HepG2 (cell line): ENCODE results near the gene SLC41A3. TPM values are rescaled to one million over a fixed set of nuclear protein-coding genes. Genes with fewer than 3 reads are reported as not detected.

Experiments used
- ATAC-seq: fragments of 200-7000 bp; cut with Tn5 transposase; 3 replicates; pipeline ENCODE4 v1.9.1; 2020; ENCODE audit warnings: mild to moderate bottlenecking, moderate library complexity
- BruUV-seq: library from RNA; stranded (reverse); fragments of 400-500 nt; replicated peaks from 2 replicates; lab custom pipeline; 2021; lab: Mats Ljungman, UMichigan
- CTCF ChIA-PET: fragments of 300-600 bp; formaldehyde crosslinking; extraction: SDS; loops from one replicate; lab custom pipeline; 2021; ENCODE audit warnings: low total read pairs, inconsistent platforms, low intra/inter-chr PET ratio; lab: Yijun Ruan, JAX
- POLR2A ChIA-PET: fragments of 350-600 bp; sonication (Branson Sonifier 250); formaldehyde crosslinking; loops from one replicate; lab custom pipeline; 2020; ENCODE audit warnings: antibody characterized with exemption, inconsistent platforms; lab: Yijun Ruan, JAX
- DNase-seq: peaks from one replicate; pipeline ENCODE4 v3.0.0-alpha.2; 2015; ENCODE audit warnings: low spot score
- FAIRE-seq: peaks from 3 replicates; lab custom pipeline; 2011; peaks lifted over from hg19 to GRCh38; lab: Jason Lieb, UNC
- H2AFZ ChIP-seq: one replicate; pipeline ENCODE4 v1.6.1; 2011; ENCODE audit warnings: low read length, inconsistent platforms
- H3K27ac ChIP-seq: fragments of 300-600 bp; 3 replicates; pipeline ENCODE4 v1.8.0; 2011; ENCODE audit warnings: mixed run types, mild to moderate bottlenecking, mixed read lengths, low read length, inconsistent platforms; ENCODE audit not compliant: insufficient read depth; ENCODE audit errors: extremely low read length
- H3K27me3 ChIP-seq, 2 experiments: fragments of 200-600 bp in 1 of 2; 2 replicates in 1 of 2; 3 replicates in 1 of 2; pipeline versions ENCODE4 v1.6.0 to v1.8.0; 2011; ENCODE audit warnings: low read length in 2 of 2, mild to moderate bottlenecking in 2 of 2, moderate library complexity in 2 of 2, inconsistent platforms in 1 of 2; ENCODE audit not compliant: insufficient read depth in 2 of 2, control insufficient read depth in 1 of 2
- H3K36me3 ChIP-seq, 2 experiments: fragments of 200-600 bp in 1 of 2; replicated peaks in 1 of 2; 2 replicates in 1 of 2; 3 replicates in 1 of 2; pipeline versions ENCODE4 v1.5.1 to v1.8.0; 2011; ENCODE audit warnings: low read length in 2 of 2, inconsistent platforms in 1 of 2; ENCODE audit not compliant: insufficient read depth in 2 of 2, control insufficient read depth in 1 of 2
- H3K4me1 ChIP-seq: 2 replicates; pipeline ENCODE4 v1.5.1; 2012; ENCODE audit warnings: low read length, inconsistent platforms; ENCODE audit not compliant: insufficient read depth
- H3K4me2 ChIP-seq: 2 replicates; pipeline ENCODE4 v1.6.0; 2011; ENCODE audit warnings: low read depth, low read length, inconsistent platforms
- H3K4me3 ChIP-seq, 3 experiments: fragments of 200-600 bp in 1 of 3; sonication (generic), shearing (Covaris generic) in 1 of 3; replicated peaks in 1 of 3; 2 replicates each; pipeline ENCODE4 v1.5.1; 2011 to 2016; ENCODE audit warnings: low read length in 3 of 3, inconsistent platforms in 2 of 3, low read depth in 2 of 3, mild to moderate bottlenecking in 2 of 3, control low read depth in 1 of 3, mixed read lengths in 1 of 3; ENCODE audit not compliant: insufficient read depth in 1 of 3
- H3K79me2 ChIP-seq: one replicate; pipeline ENCODE4 v1.6.1; 2011; ENCODE audit warnings: low read length, inconsistent platforms; ENCODE audit not compliant: insufficient read depth
- H3K9ac ChIP-seq: 2 replicates; pipeline ENCODE4 v1.6.0; 2011; ENCODE audit warnings: mild to moderate bottlenecking, low read depth, low read length, inconsistent platforms; ENCODE audit not compliant: insufficient read depth
- H3K9me3 ChIP-seq: 2 replicates; pipeline ENCODE4 v1.5.1; 2012; ENCODE audit warnings: mild to moderate bottlenecking, low read length
- H4K20me1 ChIP-seq: 2 replicates; pipeline ENCODE4 v1.6.0; 2011; ENCODE audit warnings: inconsistent platforms, mild to moderate bottlenecking, low read length, moderate library complexity; ENCODE audit not compliant: insufficient read depth
- ADNP ChIP-seq: sonication (generic); formaldehyde crosslinking; IDR thresholded peaks from 2 replicates; pipeline ENCODE4 v1.4.0; 2020; ENCODE audit warnings: missing genetic modification reagents
- CBX2 ChIP-seq, 2 experiments: fragments of 200-600 bp in 1 of 2; sonication (generic); formaldehyde crosslinking in 1 of 2; IDR thresholded peaks; 2 replicates each; pipeline versions ENCODE4 v1.7.0 to v1.8.1; 2018 to 2022; ENCODE audit warnings: low read depth in 2 of 2, low read length in 1 of 2, mild to moderate bottlenecking in 1 of 2, missing genetic modification reagents in 1 of 2
- EZH2 ChIP-seq: conservative IDR thresholded peaks from 2 replicates; pipeline ENCODE4 v1.6.1; 2012; ENCODE audit warnings: mild to moderate bottlenecking, low read depth, low read length, moderate library complexity
- HMG20B ChIP-seq: conservative IDR thresholded peaks from 2 replicates; pipeline ENCODE4 v1.6.1; 2016; ENCODE audit warnings: missing genetic modification reagents, missing compliant biosample characterization
- ISL2 ChIP-seq: sonication (generic); formaldehyde crosslinking; IDR thresholded peaks from 2 replicates; pipeline ENCODE4 v1.5.0; 2020; ENCODE audit warnings: missing genetic modification reagents
- MED1 ChIP-seq: sonication (generic); formaldehyde crosslinking; IDR thresholded peaks from 2 replicates; pipeline ENCODE4 v1.4.0; 2020; ENCODE audit warnings: missing genetic modification reagents
- SOX5 ChIP-seq: IDR thresholded peaks from 2 replicates; pipeline ENCODE4 v1.6.1; 2016; ENCODE audit warnings: borderline replicate concordance
- ZNF234 ChIP-seq: sonication (generic); formaldehyde crosslinking; conservative IDR thresholded peaks from 2 replicates; pipeline ENCODE4 v1.5.1; 2020; ENCODE audit warnings: mild to moderate bottlenecking, missing genetic modification reagents
- ZNF484 ChIP-seq: sonication (generic); formaldehyde crosslinking; IDR thresholded peaks from 2 replicates; pipeline ENCODE4 v1.5.1; 2020; ENCODE audit warnings: mild to moderate bottlenecking, low read depth, missing genetic modification reagents, borderline replicate concordance
- ZNF564 ChIP-seq: sonication (generic); formaldehyde crosslinking; IDR thresholded peaks from 2 replicates; pipeline ENCODE4 v1.8.1; 2023; ENCODE audit warnings: mild to moderate bottlenecking, missing genetic modification reagents
- ZNF777 ChIP-seq: sonication (generic); formaldehyde crosslinking; IDR thresholded peaks from 2 replicates; pipeline ENCODE4 v1.4.0; 2020; ENCODE audit warnings: missing genetic modification reagents
- WGBS: methylation state at CpG from one replicate; pipeline ENCODE4 v1.1.6; 2017; ENCODE audit warnings: low lambda C conversion rate; 5-methylcytosine and 5-hydroxymethylcytosine counted together
- in situ Hi-C: cut with HindIII; loops from 2 replicates; pipeline ENCODE4 v1.10.0; 2017; ENCODE audit warnings: low pct_unique_long_range_greater_than_20kb; ENCODE audit not compliant: extremely low pct_ligation_motif_present
- intact Hi-C: fragments of 100-400 bp; cut with micrococcal nuclease; formaldehyde crosslinking; loops from one replicate; pipeline ENCODE4 v1.10.0; 2022; ENCODE audit not compliant: unreplicated experiment
- polyA plus RNA-seq, 8 experiments: library from polyadenylated mRNA; depleted of rRNA in 3 of 8; stranded (reverse) in 7 of 8; unstranded in 1 of 8; fragments of >200 nt; fragmentation: Illumina TruSeq in 4 of 8; extraction: Trizol in 4 of 8; gene quantifications; 2 replicates each; pipeline versions ENCODE4 v1.2.1 to v1.2.3, GENCODE V29; 2011 to 2016; ENCODE audit warnings: low read depth in 4 of 8, missing spikeins in 1 of 8, mixed read lengths in 1 of 8; ENCODE audit not compliant: insufficient read depth in 1 of 8
- total RNA-seq, 5 experiments: library from RNA; depleted of rRNA; stranded (reverse); fragments of >200 nt; fragmentation: Illumina TruSeq; extraction: Trizol; gene quantifications; 2 replicates each; pipeline ENCODE4 v1.2.3, GENCODE V29; 2016; ENCODE audit warnings: low read depth in 1 of 5
- TF ChIP-seq, protein P1 (sequence below): sonication (generic); formaldehyde crosslinking; IDR thresholded peaks from 2 replicates; pipeline ENCODE4 v1.4.0; 2020; ENCODE audit warnings: missing genetic modification reagents, borderline replicate concordance
- TF ChIP-seq, protein P2 (sequence below): sonication (generic); formaldehyde crosslinking; IDR thresholded peaks from 2 replicates; pipeline ENCODE4 v1.8.0; 2023; ENCODE audit warnings: mild to moderate bottlenecking, missing genetic modification reagents
- TF ChIP-seq, protein P3 (sequence below): sonication (generic); formaldehyde crosslinking; IDR thresholded peaks from 2 replicates; pipeline ENCODE4 v1.5.1; 2020; ENCODE audit warnings: mild to moderate bottlenecking, moderate library complexity, missing genetic modification reagents

Gene SLC41A3
- total and polyA plus RNA-seq, 2 of the 13 experiments (the other 11 are each of a cell fraction or from before 2014, with no cell fraction given), result 26.0 to 71.1 TPM

GRCh38 chr3:126066676-126067075, 17.2 kb downstream of the SLC41A3 start (continued):
- TF ChIP-seq HMG20B (peak; percentile 83), SOX5 (CRISPR knock-in tag) (peak; percentile 51; the same call in 1 of the 2 replicates), ISL2 (CRISPR knock-in tag) (peak; percentile 76)
- TF ChIP-seq, protein P1, sequence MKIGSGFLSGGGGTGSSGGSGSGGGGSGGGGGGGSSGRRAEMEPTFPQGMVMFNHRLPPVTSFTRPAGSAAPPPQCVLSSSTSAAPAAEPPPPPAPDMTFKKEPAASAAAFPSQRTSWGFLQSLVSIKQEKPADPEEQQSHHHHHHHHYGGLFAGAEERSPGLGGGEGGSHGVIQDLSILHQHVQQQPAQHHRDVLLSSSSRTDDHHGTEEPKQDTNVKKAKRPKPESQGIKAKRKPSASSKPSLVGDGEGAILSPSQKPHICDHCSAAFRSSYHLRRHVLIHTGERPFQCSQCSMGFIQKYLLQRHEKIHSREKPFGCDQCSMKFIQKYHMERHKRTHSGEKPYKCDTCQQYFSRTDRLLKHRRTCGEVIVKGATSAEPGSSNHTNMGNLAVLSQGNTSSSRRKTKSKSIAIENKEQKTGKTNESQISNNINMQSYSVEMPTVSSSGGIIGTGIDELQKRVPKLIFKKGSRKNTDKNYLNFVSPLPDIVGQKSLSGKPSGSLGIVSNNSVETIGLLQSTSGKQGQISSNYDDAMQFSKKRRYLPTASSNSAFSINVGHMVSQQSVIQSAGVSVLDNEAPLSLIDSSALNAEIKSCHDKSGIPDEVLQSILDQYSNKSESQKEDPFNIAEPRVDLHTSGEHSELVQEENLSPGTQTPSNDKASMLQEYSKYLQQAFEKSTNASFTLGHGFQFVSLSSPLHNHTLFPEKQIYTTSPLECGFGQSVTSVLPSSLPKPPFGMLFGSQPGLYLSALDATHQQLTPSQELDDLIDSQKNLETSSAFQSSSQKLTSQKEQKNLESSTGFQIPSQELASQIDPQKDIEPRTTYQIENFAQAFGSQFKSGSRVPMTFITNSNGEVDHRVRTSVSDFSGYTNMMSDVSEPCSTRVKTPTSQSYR (CRISPR knock-in tag), result peak; percentile 47; the same call in 1 of the 2 replicates
- TF ChIP-seq, all 625 proteins: peak for 48; not testable (repeated sequence) for 577

DNA sequence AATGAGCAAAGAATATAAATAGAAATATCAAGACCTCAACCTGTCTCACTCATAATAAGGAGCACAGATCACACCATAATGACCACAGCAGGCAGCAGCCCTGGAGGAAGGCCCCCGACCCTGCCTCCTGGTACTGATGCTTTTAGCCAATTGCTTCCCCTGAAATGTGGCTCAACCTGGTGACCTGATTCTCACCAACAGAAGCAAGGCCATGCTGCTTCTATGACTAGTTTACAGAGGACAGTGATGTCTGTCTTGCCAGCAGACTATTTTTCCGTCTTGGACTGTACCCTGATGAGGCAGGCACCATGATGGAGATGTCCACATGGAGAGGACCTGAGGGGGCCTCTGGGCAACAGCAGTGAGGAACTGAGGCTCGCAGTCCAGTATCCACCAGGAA, 18.0 kb downstream of the SLC41A3 start:
- peaks cover 0 to 11% of the 10 kb centered on the region in 2 experiments; a peak in 2 of 5 replicates for H3K36me3 ChIP-seq
- no peaks in the 10 kb centered on the region for H3K79me2 ChIP-seq
- no peaks in the 10 kb centered on the region for H3K27me3 ChIP-seq
- intact Hi-C loops, result no loop called here
- peaks cover 7% of the 10 kb centered on the region; the same call in 1 of the 2 replicates for H4K20me1 ChIP-seq
- in situ Hi-C loops, result no loop called here
- no peak overlapping the region for H3K4me3 ChIP-seq
- H3K4me2 ChIP-seq, result no peak overlapping the region
- DNase-seq (no peak), ATAC-seq (no peak), FAIRE-seq (no peak)
- no TSS peak for BruUV-seq
- H3K9me3 ChIP-seq, result peaks cover 9% of the 10 kb centered on the region
- H3K27ac ChIP-seq, result no peak overlapping the region
- ChIA-PET CTCF (no interaction called here), POLR2A (interaction anchor here (1.0 to 1.3 kb wide), 2 partner anchors 9 to 18 kb away, joined by 3 to 5 read pairs; partner anchors contain the start of gene SLC41A3)
- H3K4me1 ChIP-seq, result peaks cover 24% of the 10 kb centered on the region
- H3K9ac ChIP-seq, result no peak overlapping the region
- 89% methylated on average over 3 of the region's 3 CpGs for WGBS
- no peak overlapping the region for H2AFZ ChIP-seq
- TF ChIP-seq ZNF564 (CRISPR knock-in tag) (no peak), ZNF777 (CRISPR knock-in tag) (no peak), MED1 (CRISPR knock-in tag) (no peak), CBX2 (IDR thresholded peaks at IDR 0.05; ENCODE audit: low read depth, low read length) (no peak), CBX2 (CRISPR knock-in tag; IDR thresholded peaks at IDR 0.05; ENCODE audit: low read depth) (no peak), EZH2 (no peak), ADNP (CRISPR knock-in tag) (no peak), ZNF234 (CRISPR knock-in tag) (no peak), ZNF484 (CRISPR knock-in tag) (no peak)
- TF ChIP-seq, protein P2, sequence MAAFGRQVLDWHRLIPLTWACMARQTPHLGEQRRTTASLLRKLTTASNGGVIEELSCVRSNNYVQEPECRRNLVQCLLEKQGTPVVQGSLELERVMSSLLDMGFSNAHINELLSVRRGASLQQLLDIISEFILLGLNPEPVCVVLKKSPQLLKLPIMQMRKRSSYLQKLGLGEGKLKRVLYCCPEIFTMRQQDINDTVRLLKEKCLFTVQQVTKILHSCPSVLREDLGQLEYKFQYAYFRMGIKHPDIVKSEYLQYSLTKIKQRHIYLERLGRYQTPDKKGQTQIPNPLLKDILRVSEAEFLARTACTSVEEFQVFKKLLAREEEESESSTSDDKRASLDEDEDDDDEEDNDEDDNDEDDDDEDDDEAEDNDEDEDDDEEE (CRISPR knock-in tag), result no peak
- TF ChIP-seq, protein P3, sequence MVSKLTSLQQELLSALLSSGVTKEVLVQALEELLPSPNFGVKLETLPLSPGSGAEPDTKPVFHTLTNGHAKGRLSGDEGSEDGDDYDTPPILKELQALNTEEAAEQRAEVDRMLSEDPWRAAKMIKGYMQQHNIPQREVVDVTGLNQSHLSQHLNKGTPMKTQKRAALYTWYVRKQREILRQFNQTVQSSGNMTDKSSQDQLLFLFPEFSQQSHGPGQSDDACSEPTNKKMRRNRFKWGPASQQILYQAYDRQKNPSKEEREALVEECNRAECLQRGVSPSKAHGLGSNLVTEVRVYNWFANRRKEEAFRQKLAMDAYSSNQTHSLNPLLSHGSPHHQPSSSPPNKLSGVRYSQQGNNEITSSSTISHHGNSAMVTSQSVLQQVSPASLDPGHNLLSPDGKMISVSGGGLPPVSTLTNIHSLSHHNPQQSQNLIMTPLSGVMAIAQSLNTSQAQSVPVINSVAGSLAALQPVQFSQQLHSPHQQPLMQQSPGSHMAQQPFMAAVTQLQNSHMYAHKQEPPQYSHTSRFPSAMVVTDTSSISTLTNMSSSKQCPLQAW (CRISPR knock-in tag), result no peak
